ENCODE data around the gene ZBTB7C. TPM values are rescaled to one million over a fixed set of nuclear protein-coding genes. Genes with fewer than 3 reads are reported as not detected.

Gene ZBTB7C
- total and polyA plus RNA-seq, 2 experiments from 2014 or later: 2.3 to 5.5 TPM

DNA sequence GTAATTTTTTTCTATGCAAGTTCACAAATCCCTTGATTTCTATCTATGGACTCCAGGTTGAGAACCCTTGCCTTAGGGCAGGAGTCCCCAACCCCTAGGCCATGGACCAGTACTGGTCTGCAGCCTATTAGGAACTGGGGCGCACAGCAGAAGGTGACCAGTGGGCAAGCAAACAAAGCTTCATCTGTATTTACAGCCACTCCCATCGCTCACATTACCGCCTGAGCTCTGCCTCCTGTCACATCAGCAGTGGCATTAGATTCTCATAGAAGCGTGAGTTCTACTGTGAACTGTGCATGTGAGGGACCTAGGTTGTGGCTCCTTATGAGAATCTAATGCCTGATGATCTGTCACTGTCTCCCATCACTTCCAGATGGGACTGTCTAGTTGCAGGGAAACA, 408.5 kb downstream of the ZBTB7C start:
- H3K27me3 ChIP-seq: no peaks in the 10 kb centered on the region
- no peaks in the 10 kb centered on the region for H3K36me3 ChIP-seq
- no peak overlapping the region for H3K4me3 ChIP-seq
- no peak overlapping the region for H3K27ac ChIP-seq
- H3K4me1 ChIP-seq (ENCODE audit: low read depth): no peaks in the 10 kb centered on the region
- TF ChIP-seq, protein P1, sequence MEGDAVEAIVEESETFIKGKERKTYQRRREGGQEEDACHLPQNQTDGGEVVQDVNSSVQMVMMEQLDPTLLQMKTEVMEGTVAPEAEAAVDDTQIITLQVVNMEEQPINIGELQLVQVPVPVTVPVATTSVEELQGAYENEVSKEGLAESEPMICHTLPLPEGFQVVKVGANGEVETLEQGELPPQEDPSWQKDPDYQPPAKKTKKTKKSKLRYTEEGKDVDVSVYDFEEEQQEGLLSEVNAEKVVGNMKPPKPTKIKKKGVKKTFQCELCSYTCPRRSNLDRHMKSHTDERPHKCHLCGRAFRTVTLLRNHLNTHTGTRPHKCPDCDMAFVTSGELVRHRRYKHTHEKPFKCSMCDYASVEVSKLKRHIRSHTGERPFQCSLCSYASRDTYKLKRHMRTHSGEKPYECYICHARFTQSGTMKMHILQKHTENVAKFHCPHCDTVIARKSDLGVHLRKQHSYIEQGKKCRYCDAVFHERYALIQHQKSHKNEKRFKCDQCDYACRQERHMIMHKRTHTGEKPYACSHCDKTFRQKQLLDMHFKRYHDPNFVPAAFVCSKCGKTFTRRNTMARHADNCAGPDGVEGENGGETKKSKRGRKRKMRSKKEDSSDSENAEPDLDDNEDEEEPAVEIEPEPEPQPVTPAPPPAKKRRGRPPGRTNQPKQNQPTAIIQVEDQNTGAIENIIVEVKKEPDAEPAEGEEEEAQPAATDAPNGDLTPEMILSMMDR (IDR thresholded peaks at IDR 0.05; ENCODE audit: low read depth, low read length): no peak
- H3K9me3 ChIP-seq (ENCODE audit: low read depth): no peaks in the 10 kb centered on the region
- no peak for DNase-seq (ENCODE audit: low read depth in 1 of 2, low spot score in 1 of 2)

DNA sequence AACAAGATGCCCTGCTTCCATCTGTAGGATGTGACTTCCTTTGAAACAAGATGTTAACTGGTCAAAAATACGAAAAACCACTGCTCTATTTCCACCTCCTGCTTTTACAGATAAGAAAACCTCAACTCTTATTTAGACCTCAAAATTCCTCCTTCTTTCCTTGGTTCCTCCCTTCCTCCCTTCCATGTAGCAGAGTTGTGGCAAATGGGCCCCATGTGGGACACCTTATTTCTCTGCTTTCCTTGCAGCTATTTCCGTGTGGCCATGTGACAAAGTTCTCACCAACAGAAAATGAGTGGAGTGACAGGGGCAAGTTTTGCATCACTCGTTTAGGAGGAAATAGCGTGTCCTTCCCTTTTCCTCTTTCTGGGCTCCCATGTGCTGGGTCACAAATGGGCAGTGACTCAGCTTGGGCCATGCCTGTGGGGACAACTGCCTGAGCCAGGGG, 409.4 kb downstream of the ZBTB7C start:
- H3K4me1 ChIP-seq (ENCODE audit: low read depth): no peaks in the 10 kb centered on the region
- no peak for DNase-seq (ENCODE audit: low read depth in 1 of 2, low spot score in 1 of 2)
- no peak overlapping the region for H3K27ac ChIP-seq
- TF ChIP-seq, protein P1 (IDR thresholded peaks at IDR 0.05; ENCODE audit: low read depth, low read length): no peak
- no peaks in the 10 kb centered on the region for H3K9me3 ChIP-seq (ENCODE audit: low read depth)
- H3K36me3 ChIP-seq: no peaks in the 10 kb centered on the region
- no peak overlapping the region for H3K4me3 ChIP-seq
- no peaks in the 10 kb centered on the region for H3K27me3 ChIP-seq

DNA sequence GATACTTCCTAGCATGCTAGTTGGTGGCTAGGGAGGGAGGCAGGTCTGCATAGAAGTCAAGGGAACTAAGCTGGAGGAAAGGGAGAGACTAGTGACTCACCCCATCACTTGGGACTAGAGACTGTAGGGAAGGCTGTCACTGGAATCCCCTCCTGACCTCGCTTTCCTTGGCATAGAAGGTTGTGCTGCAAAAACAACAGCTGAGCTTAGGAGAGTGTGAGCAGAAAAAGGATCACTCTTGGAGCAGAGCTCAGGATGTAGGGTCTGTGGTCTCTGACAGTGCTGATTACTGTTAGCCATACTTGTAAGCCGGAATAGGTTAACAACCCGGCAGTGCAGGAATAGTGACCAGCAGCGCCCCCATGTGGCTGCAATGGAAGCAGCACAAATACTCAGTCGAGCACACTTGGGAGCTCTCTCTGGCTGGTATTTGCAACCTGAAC, 411.8 kb downstream of the ZBTB7C start:
- H3K36me3 ChIP-seq: no peaks in the 10 kb centered on the region
- peak in 1 of 2 donors; percentile 15 for DNase-seq (ENCODE audit: low read depth in 1 of 2, low spot score in 1 of 2)

DNA sequence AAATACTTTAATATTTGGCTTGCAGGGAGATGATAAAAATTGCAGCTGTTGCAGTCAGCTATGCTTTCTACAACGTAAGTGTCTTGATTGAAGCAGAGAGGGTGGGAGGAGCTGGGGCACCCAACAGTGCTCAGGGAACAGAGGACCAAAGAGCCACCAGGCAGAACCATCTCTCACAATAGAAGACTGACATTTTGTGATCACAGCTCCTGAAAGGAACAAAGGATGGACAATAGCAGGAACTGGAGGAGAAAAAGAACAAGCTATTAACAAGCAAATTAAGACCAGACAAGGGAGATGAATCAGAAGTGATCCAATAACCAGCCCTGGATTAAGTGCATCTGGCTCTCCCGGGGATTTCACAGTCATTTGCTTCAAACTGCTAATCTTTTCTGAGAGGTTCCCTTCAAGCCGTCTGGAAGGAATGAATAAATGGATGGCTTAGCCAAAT, 413.1 kb downstream of the ZBTB7C start:
- Histone ChIP-seq H3K4me1 (ENCODE audit: low read depth) (no peaks in the 10 kb centered on the region), H3K9me3 (ENCODE audit: low read depth) (no peaks in the 10 kb centered on the region), H3K27ac (no peak overlapping the region), H3K27me3 (no peaks in the 10 kb centered on the region), H3K36me3 (no peaks in the 10 kb centered on the region), H3K4me3 (no peak overlapping the region)
- DNase-seq (ENCODE audit: low read depth in 1 of 2, low spot score in 1 of 2): no peak
- TF ChIP-seq, protein P1 (IDR thresholded peaks at IDR 0.05; ENCODE audit: low read depth, low read length): no peak

More for the DNA sequence above, 411.8 kb downstream of the ZBTB7C start:
- no peaks in the 10 kb centered on the region for H3K9me3 ChIP-seq (ENCODE audit: low read depth)
- no peaks in the 10 kb centered on the region for H3K4me1 ChIP-seq (ENCODE audit: low read depth)
- no peaks in the 10 kb centered on the region for H3K27me3 ChIP-seq
- TF ChIP-seq, protein P1 (IDR thresholded peaks at IDR 0.05; ENCODE audit: low read depth, low read length): peak; percentile 46
- H3K4me3 ChIP-seq: no peak overlapping the region
- H3K27ac ChIP-seq: no peak overlapping the region

DNA sequence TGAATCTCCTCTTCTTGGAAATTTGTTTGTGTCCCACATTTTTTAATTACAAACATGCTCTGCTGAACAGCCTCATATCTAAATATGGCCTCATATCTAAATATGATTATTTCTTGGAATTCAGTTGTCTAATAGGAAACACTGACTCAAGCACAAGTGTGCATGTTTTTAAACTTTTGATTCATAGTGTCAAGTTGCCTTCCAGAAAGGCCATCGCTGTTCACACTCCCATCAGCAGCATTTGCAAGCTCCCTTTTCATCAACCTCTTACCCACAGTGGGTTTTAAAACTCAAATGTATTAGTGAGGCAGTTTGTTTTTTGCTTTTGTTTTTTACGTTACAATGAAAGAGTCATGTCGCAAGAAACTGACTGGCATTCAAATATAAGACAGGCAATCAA, 413.5 kb downstream of the ZBTB7C start:
- no peak for DNase-seq (ENCODE audit: low read depth in 1 of 2, low spot score in 1 of 2)
- no peaks in the 10 kb centered on the region for H3K27me3 ChIP-seq
- H3K36me3 ChIP-seq: no peaks in the 10 kb centered on the region
- TF ChIP-seq, protein P1 (IDR thresholded peaks at IDR 0.05; ENCODE audit: low read depth, low read length): no peak
- no peak overlapping the region for H3K27ac ChIP-seq
- no peaks in the 10 kb centered on the region for H3K4me1 ChIP-seq (ENCODE audit: low read depth)
- no peaks in the 10 kb centered on the region for H3K9me3 ChIP-seq (ENCODE audit: low read depth)
- H3K4me3 ChIP-seq: no peak overlapping the region

Data from cardiac muscle cell (in vitro differentiated cells and primary cell).